GM15510 (cell line): ENCODE results near the gene RALGAPA2.

Experiments
- POLR2A ChIP-seq: IDR thresholded peaks from 3 replicates; pipeline ENCODE4 v1.6.1; 2011; ENCODE audit warnings: borderline replicate concordance; ENCODE audit not compliant: insufficient read length; ENCODE audit errors: extremely low read depth

Gene RALGAPA2

GRCh38 chr20:20391115-20391514, 321.3 kb downstream of the RALGAPA2 start:
- no peak for TF ChIP-seq POLR2A

- no peak for TF ChIP-seq POLR2A
These were observed 322.1 kb downstream of the RALGAPA2 start for GRCh38 chr20:20390393-20390792.

- no peak for TF ChIP-seq POLR2A
These were observed 326.3 kb downstream of the RALGAPA2 start for GRCh38 chr20:20386192-20386591.

- no peak for TF ChIP-seq POLR2A
These were observed 336.6 kb downstream of the RALGAPA2 start for GRCh38 chr20:20375862-20376261.

GRCh38 chr20:20373091-20373571, 339.3 kb downstream of the RALGAPA2 start:
- no peak for TF ChIP-seq POLR2A

- no peak for TF ChIP-seq POLR2A
These were observed 340.8 kb downstream of the RALGAPA2 start for GRCh38 chr20:20371681-20372080.

- TF ChIP-seq POLR2A = no peak
These were observed 341.4 kb downstream of the RALGAPA2 start for GRCh38 chr20:20371083-20371482.

DNA sequence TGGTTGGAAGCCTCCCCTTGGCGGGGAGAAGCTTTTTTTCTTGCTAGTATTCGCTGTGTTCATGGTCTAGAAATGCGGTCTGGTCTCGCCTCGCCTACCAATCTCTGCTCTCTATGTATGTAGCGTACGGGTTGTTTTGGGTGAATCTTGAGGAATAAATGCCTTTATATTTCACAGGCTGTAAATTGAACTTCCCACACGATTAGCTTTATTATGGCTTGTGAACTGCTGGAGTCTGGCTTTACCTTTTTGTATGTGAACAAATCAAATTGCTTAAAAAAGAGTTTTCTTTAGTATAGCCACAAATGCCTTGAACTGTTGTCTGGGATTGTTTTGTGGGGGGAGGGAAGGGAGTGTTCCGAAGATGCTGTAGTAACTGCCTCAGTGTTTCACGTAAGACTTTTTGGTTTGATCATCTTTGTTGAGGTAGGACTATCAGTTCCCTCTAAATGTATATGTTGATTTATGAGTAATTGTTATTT, 342.3 kb downstream of the RALGAPA2 start:
- no peak for TF ChIP-seq POLR2A

GRCh38 chr20:20369250-20370093, 343.0 kb downstream of the RALGAPA2 start:
- TF ChIP-seq POLR2A = no peak

DNA sequence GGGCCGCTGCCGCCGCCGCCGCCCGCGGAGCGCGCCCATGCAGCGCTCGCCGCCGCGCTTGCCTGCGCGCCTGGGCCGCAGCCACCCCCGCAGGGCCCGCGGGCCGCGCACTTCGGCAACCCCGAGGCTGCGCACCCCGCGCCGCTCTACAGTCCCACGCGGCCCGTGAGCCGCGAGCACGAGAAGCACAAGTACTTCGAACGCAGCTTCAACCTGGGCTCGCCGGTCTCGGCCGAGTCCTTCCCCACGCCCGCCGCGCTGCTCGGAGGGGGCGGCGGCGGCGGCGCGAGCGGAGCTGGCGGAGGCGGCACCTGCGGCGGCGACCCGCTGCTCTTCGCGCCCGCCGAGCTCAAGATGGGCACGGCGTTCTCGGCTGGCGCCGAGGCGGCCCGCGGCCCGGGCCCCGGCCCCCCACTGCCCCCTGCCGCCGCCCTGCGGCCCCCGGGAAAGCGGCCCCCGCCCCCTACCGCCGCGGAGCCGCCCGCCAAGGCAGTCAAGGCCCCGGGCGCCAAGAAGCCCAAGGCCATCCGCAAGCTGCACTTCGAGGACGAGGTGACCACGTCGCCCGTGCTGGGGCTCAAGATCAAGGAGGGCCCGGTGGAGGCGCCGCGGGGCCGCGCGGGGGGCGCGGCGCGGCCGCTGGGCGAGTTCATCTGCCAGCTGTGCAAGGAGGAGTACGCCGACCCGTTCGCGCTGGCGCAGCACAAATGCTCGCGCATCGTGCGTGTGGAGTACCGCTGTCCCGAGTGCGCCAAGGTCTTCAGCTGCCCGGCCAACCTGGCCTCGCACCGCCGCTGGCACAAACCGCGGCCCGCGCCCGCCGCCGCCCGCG, 343.8 kb downstream of the RALGAPA2 start:
- no peak for TF ChIP-seq POLR2A

DNA sequence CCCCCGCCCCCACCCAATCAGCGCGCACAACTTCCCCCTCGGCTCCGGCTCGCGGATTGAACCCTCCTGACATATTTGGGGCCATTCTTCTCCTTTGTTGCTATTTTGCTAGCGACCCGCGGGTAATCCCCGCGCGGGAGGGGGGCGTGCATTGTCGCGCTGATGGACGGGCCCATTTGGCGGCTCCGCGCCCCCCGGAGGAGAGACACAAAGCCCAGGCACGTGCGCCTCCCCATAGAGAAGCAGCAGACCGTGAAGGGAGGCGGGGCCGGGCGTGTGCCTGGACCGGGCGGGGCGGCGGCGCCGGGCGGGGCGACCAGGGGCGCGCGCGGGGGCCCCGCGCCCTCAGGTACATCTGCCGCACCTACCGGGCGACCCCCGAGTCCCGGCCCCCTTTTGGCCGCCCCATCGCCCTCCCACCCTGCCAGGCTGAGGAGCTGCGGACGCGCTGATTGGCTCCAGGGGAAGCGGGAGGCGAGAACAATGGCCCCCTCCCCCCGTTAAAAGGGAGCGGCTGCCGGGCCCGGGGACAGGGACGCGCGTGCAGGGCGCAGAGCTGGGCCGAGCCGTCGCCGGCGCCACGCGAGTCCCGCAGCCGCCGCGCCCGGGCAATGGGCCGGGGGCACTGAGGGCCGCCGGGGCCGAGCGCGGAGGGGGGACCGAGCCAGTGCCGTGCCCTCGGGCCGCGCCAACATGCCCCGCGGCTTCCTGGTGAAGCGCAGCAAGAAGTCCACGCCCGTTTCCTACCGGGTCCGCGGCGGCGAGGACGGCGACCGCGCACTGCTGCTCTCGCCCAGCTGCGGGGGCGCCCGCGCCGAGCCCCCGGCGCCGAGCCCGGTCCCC, 344.6 kb downstream of the RALGAPA2 start, which contains the start of gene INSM1:
INSM1 (plus strand) TSS at position 530 of the 843 bp plus-strand sequence; CDS start at position 694, 164 bp downstream.
- no peak for TF ChIP-seq POLR2A

DNA sequence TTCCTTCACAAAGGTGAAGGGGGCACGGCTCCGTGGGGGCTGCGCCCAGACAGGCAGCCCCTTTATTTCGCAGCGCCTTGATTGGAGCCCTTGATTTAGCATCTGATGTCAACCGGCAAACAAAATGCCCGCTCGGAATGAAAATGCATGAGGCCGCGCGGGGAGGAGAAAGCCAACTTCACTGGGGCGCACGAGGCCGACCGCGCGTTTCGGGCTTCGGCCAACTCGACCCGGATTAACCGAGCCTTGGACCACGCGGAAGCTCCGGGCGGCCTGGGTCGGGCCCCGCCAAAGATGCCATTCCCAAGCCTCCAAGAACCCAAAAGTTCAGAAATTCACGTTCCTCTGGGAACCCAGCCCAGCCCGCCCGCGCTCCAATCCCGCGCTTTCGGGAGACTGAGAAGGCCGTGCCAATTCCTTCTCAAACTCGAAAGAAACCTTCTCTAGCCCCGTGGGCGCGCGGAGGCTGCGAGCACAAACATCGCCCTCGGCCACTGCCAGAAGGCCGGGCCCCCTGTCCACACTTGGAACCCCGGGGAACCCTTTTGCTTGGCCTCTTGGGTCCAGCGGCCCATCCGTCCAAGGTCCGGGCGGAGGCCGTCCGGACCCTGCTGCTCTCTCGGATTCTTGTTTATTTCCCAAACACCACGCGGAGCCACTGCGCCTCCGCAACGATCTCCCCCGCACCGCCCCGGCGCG, 345.4 kb downstream of the RALGAPA2 start:
- TF ChIP-seq POLR2A = no peak

DNA sequence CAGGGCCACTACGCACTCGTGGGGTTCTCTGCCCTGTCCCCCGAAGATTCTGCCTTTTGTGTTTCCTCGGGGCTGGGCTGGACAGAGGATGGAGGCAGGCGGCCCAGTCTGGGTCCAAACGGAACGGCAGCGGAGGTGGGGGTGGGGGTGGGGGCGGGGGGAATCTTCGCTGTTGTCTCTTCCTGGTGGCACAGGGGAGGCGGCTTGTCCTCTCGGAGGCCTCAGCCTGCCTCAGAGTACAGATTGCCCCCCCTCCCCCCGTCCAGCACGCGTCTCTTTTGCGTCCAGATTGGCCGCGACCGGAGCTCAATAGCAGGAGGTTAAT, 345.9 kb downstream of the RALGAPA2 start:
- TF ChIP-seq POLR2A = no peak

- TF ChIP-seq POLR2A = no peak
These were observed 346.8 kb downstream of the RALGAPA2 start for GRCh38 chr20:20365480-20366161.
